ENCODE measurements around the gene RNU7-1. TPM values are rescaled to one million over a fixed set of nuclear protein-coding genes. Genes with fewer than 3 reads are reported as not detected.
A peak's percentile ranks its signal among the peaks of the same experiment; 100 is the strongest.

The RNU7-1 gene
- total and polyA plus RNA-seq, 9 of the 15 experiments (the other 6 are each of a cell fraction or from before 2014, with no cell fraction given): not detected

DNA sequence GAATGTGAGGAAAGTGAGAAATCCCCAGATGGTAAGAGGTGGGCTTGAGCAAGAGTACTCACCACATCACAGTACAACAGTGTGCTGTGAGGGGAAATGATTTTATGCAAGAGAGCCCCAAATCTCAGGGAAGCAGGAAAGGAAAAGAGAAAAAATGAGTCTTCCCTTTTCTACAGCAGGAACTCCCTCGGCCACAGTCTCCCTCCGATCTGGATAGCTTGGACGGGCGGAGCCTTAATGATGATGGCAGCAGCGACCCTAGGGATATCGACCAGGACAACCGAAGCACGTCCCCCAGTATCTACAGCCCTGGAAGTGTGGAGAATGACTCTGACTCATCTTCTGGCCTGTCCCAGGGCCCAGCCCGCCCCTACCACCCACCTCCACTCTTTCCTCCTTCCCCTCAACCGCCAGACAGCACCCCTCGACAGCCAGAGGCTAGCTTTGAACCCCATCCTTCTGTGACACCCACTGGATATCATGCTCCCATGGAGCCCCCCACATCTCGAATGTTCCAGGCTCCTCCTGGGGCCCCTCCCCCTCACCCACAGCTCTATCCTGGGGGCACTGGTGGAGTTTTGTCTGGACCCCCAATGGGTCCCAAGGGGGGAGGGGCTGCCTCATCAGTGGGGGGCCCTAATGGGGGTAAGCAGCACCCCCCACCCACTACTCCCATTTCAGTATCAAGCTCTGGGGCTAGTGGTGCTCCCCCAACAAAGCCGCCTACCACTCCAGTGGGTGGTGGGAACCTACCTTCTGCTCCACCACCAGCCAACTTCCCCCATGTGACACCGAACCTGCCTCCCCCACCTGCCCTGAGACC lies 8.0 kb upstream of the RNU7-1 start:
- in situ Hi-C loops (cut with MboI): no loop called here
- intact Hi-C loops (cut with micrococcal nuclease): no loop called here
- peaks cover 69% of the 10 kb centered on the region; the same call in 2 of the 3 replicates for H3K36me3 ChIP-seq (ENCODE audit: control insufficient read depth, insufficient read depth, low read length)
- no peaks in the 10 kb centered on the region for H3K9me3 ChIP-seq (replicated peaks; ENCODE audit: control insufficient read depth, insufficient read depth, low read depth, low read length)
- no peak overlapping the region for H3K4me3 ChIP-seq
- FAIRE-seq (no peak), ATAC-seq (no peak), DNase-seq (ENCODE audit: extremely low read depth in 1 of 4, low spot score in 3 of 4) (no peak)
- no peak overlapping the region for H3K4me2 ChIP-seq (ENCODE audit: insufficient read depth, low read length)
- H3K9ac ChIP-seq (ENCODE audit: insufficient read depth in 1 of 2, low read depth in 2 of 2, low read length in 2 of 2): peak overlapping the region in 1 of 2 experiments; percentile 68; a peak in 2 of 4 replicates
- no peaks in the 10 kb centered on the region for H4K20me1 ChIP-seq (replicated peaks; ENCODE audit: control insufficient read depth, insufficient read depth, low read length)
- H2AFZ ChIP-seq (ENCODE audit: low read depth, low read length): no peak overlapping the region
- H3K9me1 ChIP-seq (ENCODE audit: control insufficient read depth, insufficient read depth, low read length): no peaks in the 10 kb centered on the region
- ChIA-PET CTCF (ENCODE audit: low intra/inter-chr PET ratio) (no interaction called here), POLR2A (interaction anchor here (0.6 to 8.1 kb wide), 6 partner anchors 9 to 83 kb away, joined by 3 to 61 read pairs (median 6); partner anchors contain the start of genes C12orf57 and RNU7-1)
- peaks cover 23 to 42% of the 10 kb centered on the region in 2 experiments; a peak in 4 of 5 replicates for H3K4me1 ChIP-seq (replicated peaks in 1 of 2; ENCODE audit: control insufficient read depth in 2 of 2, insufficient read depth in 2 of 2, low read length in 2 of 2)
- BruUV-seq (replicated peaks): no TSS peak
- 75% methylated on average over 7 of the region's 14 CpGs for WGBS (ENCODE audit: insufficient coverage, low coverage, missing lambda C conversion rate)
- no peak overlapping the region for H3K27ac ChIP-seq (ENCODE audit: extremely low read depth, low read depth, low read length)
- peaks cover 28% of the 10 kb centered on the region for H3K79me2 ChIP-seq (ENCODE audit: control insufficient read depth, insufficient read depth, low read length)
- TF ChIP-seq ZNF354B (CRISPR knock-in tag; IDR thresholded peaks at IDR 0.05) (no peak), EGR1 (conservative IDR thresholded peaks at IDR 0.05) (peak; percentile 56)
- TF ChIP-seq, protein P1, sequence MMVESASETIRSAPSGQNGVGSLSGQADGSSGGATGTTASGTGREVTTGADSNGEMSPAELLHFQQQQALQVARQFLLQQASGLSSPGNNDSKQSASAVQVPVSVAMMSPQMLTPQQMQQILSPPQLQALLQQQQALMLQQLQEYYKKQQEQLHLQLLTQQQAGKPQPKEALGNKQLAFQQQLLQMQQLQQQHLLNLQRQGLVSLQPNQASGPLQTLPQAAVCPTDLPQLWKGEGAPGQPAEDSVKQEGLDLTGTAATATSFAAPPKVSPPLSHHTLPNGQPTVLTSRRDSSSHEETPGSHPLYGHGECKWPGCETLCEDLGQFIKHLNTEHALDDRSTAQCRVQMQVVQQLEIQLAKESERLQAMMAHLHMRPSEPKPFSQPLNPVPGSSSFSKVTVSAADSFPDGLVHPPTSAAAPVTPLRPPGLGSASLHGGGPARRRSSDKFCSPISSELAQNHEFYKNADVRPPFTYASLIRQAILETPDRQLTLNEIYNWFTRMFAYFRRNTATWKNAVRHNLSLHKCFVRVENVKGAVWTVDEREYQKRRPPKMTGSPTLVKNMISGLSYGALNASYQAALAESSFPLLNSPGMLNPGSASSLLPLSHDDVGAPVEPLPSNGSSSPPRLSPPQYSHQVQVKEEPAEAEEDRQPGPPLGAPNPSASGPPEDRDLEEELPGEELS (CRISPR knock-in tag; IDR thresholded peaks at IDR 0.05; ENCODE audit: borderline replicate concordance): no peak
- no peaks in the 10 kb centered on the region for H3K27me3 ChIP-seq (ENCODE audit: control insufficient read depth in 2 of 2, insufficient read depth in 2 of 2, low read length in 2 of 2)

Measured in K562 (cell line).